Stimulated activated naive CD4-positive, alpha-beta T cell treated with Interleukin-2 at 50 U/mL for 16 hours (primary cell): ENCODE measurements around the gene PLEKHA7.

ENCODE experiments used
- DNase-seq: peaks from one replicate; lab custom pipeline; 2025; lab: John Stamatoyannopoulos, UW

Gene PLEKHA7

GRCh38 chr11:16880184-16880801, 133.9 kb downstream of the PLEKHA7 start:
- DNase-seq = no peak

- no peak for DNase-seq
These were observed 134.5 kb downstream of the PLEKHA7 start for GRCh38 chr11:16879690-16880089.

GRCh38 chr11:16876837-16877236, 137.4 kb downstream of the PLEKHA7 start:
- no peak for DNase-seq

- no peak for DNase-seq
These were observed 138.0 kb downstream of the PLEKHA7 start for GRCh38 chr11:16876053-16876752.

GRCh38 chr11:16874275-16874975, 139.8 kb downstream of the PLEKHA7 start:
- no peak for DNase-seq

GRCh38 chr11:16873289-16873688, 140.9 kb downstream of the PLEKHA7 start:
- no peak for DNase-seq

GRCh38 chr11:16871368-16871767, 142.8 kb downstream of the PLEKHA7 start:
- no peak for DNase-seq

GRCh38 chr11:16867097-16867496, 147.1 kb downstream of the PLEKHA7 start:
- DNase-seq = no peak

- peak; percentile 14 for DNase-seq
These were observed 149.8 kb downstream of the PLEKHA7 start for GRCh38 chr11:16864428-16864827.

GRCh38 chr11:16863389-16863788, 150.8 kb downstream of the PLEKHA7 start:
- no peak for DNase-seq

- no peak for DNase-seq
These were observed 151.5 kb downstream of the PLEKHA7 start for GRCh38 chr11:16862726-16863125.

- no peak for DNase-seq
These were observed 152.4 kb downstream of the PLEKHA7 start for GRCh38 chr11:16861862-16862261.

GRCh38 chr11:16860617-16861016, 153.6 kb downstream of the PLEKHA7 start:
- DNase-seq = no peak

GRCh38 chr11:16859651-16860050, 154.6 kb downstream of the PLEKHA7 start:
- no peak for DNase-seq

GRCh38 chr11:16857186-16857585, 157.0 kb downstream of the PLEKHA7 start:
- DNase-seq = no peak

- no peak for DNase-seq
These were observed 158.2 kb downstream of the PLEKHA7 start for GRCh38 chr11:16856022-16856471.

- no peak for DNase-seq
These were observed 159.2 kb downstream of the PLEKHA7 start for GRCh38 chr11:16854979-16855378.

GRCh38 chr11:16853859-16854258, 160.4 kb downstream of the PLEKHA7 start:
- DNase-seq = no peak

GRCh38 chr11:16853266-16853665, 160.9 kb downstream of the PLEKHA7 start:
- no peak for DNase-seq

- DNase-seq = no peak
These were observed 167.9 kb downstream of the PLEKHA7 start for GRCh38 chr11:16846305-16846704.

GRCh38 chr11:16844268-16844771, 169.9 kb downstream of the PLEKHA7 start:
- DNase-seq = no peak

GRCh38 chr11:16843294-16843693, 170.9 kb downstream of the PLEKHA7 start:
- DNase-seq = no peak

- DNase-seq = no peak
These were observed 172.2 kb downstream of the PLEKHA7 start for GRCh38 chr11:16841984-16842383.
